Muscle layer of colon (tissue), 2 donors: Measurements from ENCODE around the gene ELOF1.

Experiments used
- H3K27ac ChIP-seq: one replicate; pipeline ENCODE4 v1.7.0; 2013; ENCODE audit warnings: low read depth, mild to moderate bottlenecking, low read length, moderate library complexity
- H3K27me3 ChIP-seq, 2 donors: one replicate each; pipeline ENCODE4 v1.7.0; 2013; ENCODE audit warnings: low read length in 2 of 2, mild to moderate bottlenecking in 2 of 2; ENCODE audit not compliant: insufficient read depth in 2 of 2, control insufficient read depth in 1 of 2
- H3K36me3 ChIP-seq: one replicate; pipeline ENCODE4 v1.7.0; 2013; ENCODE audit warnings: mild to moderate bottlenecking, low read length; ENCODE audit not compliant: insufficient read depth
- H3K4me1 ChIP-seq: one replicate; pipeline ENCODE4 v1.7.0; 2013; ENCODE audit warnings: mild to moderate bottlenecking, low read length; ENCODE audit not compliant: insufficient read depth
- H3K4me3 ChIP-seq, 2 donors: one replicate each; pipeline ENCODE4 v1.7.0; 2013; ENCODE audit warnings: low read length in 2 of 2, low read depth in 1 of 2, mild to moderate bottlenecking in 1 of 2, moderate library complexity in 1 of 2
- H3K9ac ChIP-seq: one replicate; pipeline ENCODE4 v1.7.0; 2013; ENCODE audit warnings: low read length
- H3K9me3 ChIP-seq: one replicate; pipeline ENCODE4 v1.7.0; 2013; ENCODE audit warnings: mild to moderate bottlenecking, low read length
- donor health status: abdominal sarcoma.
- donor health status: Adenocarcinoma of cecum.

The ELOF1 gene

GRCh38 chr19:11547929-11548700, 10.9 kb downstream of the ELOF1 start:
- H3K9me3 ChIP-seq = no peaks in the 10 kb centered on the region
- peak overlapping the region; percentile 32 for H3K27ac ChIP-seq
- no peaks in the 10 kb centered on the region for H3K27me3 ChIP-seq
- peaks cover 62% of the 10 kb centered on the region for H3K36me3 ChIP-seq
- H3K9ac ChIP-seq = no peak overlapping the region
- H3K4me3 ChIP-seq = no peak overlapping the region
- H3K4me1 ChIP-seq = peaks cover 44% of the 10 kb centered on the region

GRCh38 chr19:11541238-11541637, 17.8 kb downstream of the ELOF1 start:
- Histone ChIP-seq H3K27ac (peak overlapping the region; percentile 75), H3K9ac (peak overlapping the region; percentile 81), H3K4me1 (peaks cover 19% of the 10 kb centered on the region), H3K27me3 (no peaks in the 10 kb centered on the region), H3K4me3 (peak overlapping the region; percentile 30 to 66), H3K9me3 (no peaks in the 10 kb centered on the region), H3K36me3 (peaks cover 34% of the 10 kb centered on the region)

- Histone ChIP-seq H3K4me3 (peak overlapping the region; percentile 30 to 66), H3K27me3 (no peaks in the 10 kb centered on the region), H3K4me1 (peaks cover 15% of the 10 kb centered on the region), H3K27ac (peak overlapping the region; percentile 75), H3K9me3 (no peaks in the 10 kb centered on the region), H3K36me3 (peaks cover 28% of the 10 kb centered on the region), H3K9ac (peak overlapping the region; percentile 81)
Observed at GRCh38 chr19:11540645-11541044, 18.4 kb downstream of the ELOF1 start.

GRCh38 chr19:11539495-11540365, 19.3 kb downstream of the ELOF1 start:
- H3K9me3 ChIP-seq = no peaks in the 10 kb centered on the region
- peak overlapping the region; percentile 75 for H3K27ac ChIP-seq
- peaks cover 24% of the 10 kb centered on the region for H3K4me1 ChIP-seq
- H3K36me3 ChIP-seq = peaks cover 19% of the 10 kb centered on the region
- peak overlapping the region; percentile 30 to 98 for H3K4me3 ChIP-seq
- no peaks in the 10 kb centered on the region for H3K27me3 ChIP-seq
- peak overlapping the region; percentile 100 for H3K9ac ChIP-seq

- Histone ChIP-seq H3K4me1 (peaks cover 22% of the 10 kb centered on the region), H3K36me3 (peaks cover 12% of the 10 kb centered on the region), H3K27me3 (no peaks in the 10 kb centered on the region), H3K4me3 (peak within 1 kb of the TSS; percentile 30 to 98), H3K9ac (peak within 1 kb of the TSS; percentile 100), H3K9me3 (no peaks in the 10 kb centered on the region), H3K27ac (peak within 1 kb of the TSS; percentile 75)
Observed at GRCh38 chr19:11538232-11539036, 20.6 kb downstream of the ELOF1 start, which contains the start of gene CNN1. CNN1 (plus strand) TSS chr19:11538851; CDS start chr19:11538928, 77 bp downstream.

- Histone ChIP-seq H3K27me3 (no peaks in the 10 kb centered on the region), H3K9me3 (no peaks in the 10 kb centered on the region), H3K4me1 (peaks cover 22% of the 10 kb centered on the region), H3K9ac (peak overlapping the region; percentile 81), H3K36me3 (peaks cover 1% of the 10 kb centered on the region), H3K4me3 (peak overlapping the region; percentile 34 to 41), H3K27ac (peak overlapping the region; percentile 80)
Observed at GRCh38 chr19:11535792-11536595, 23.0 kb downstream of the ELOF1 start.

GRCh38 chr19:11534948-11535347, 24.1 kb downstream of the ELOF1 start:
- peak overlapping the region; percentile 80 for H3K27ac ChIP-seq
- peak overlapping the region; percentile 81 for H3K9ac ChIP-seq
- no peaks in the 10 kb centered on the region for H3K36me3 ChIP-seq
- H3K9me3 ChIP-seq = no peaks in the 10 kb centered on the region
- H3K4me3 ChIP-seq = no peak overlapping the region
- H3K4me1 ChIP-seq = peaks cover 22% of the 10 kb centered on the region
- no peaks in the 10 kb centered on the region for H3K27me3 ChIP-seq

- Histone ChIP-seq H3K36me3 (no peaks in the 10 kb centered on the region), H3K27me3 (no peaks in the 10 kb centered on the region), H3K9ac (peak overlapping the region; percentile 81), H3K4me1 (peaks cover 22% of the 10 kb centered on the region), H3K9me3 (no peaks in the 10 kb centered on the region), H3K4me3 (no peak overlapping the region), H3K27ac (peak overlapping the region; percentile 80)
Observed at GRCh38 chr19:11534538-11534937, 24.5 kb downstream of the ELOF1 start.

- Histone ChIP-seq H3K4me1 (peaks cover 22% of the 10 kb centered on the region), H3K27ac (no peak overlapping the region), H3K4me3 (no peak overlapping the region), H3K36me3 (no peaks in the 10 kb centered on the region), H3K27me3 (no peaks in the 10 kb centered on the region), H3K9ac (no peak overlapping the region), H3K9me3 (no peaks in the 10 kb centered on the region)
Observed at GRCh38 chr19:11530432-11530831, 28.6 kb downstream of the ELOF1 start.

- Histone ChIP-seq H3K27me3 (no peaks in the 10 kb centered on the region), H3K4me1 (peaks cover 13% of the 10 kb centered on the region), H3K9ac (peak within 1 kb of the TSS; percentile 82)
Observed at GRCh38 chr19:11528551-11529341, 30.3 kb downstream of the ELOF1 start, which contains the start of gene ECSIT. ECSIT (minus strand) TSS chr19:11529134; CDS start chr19:11519170, 9,964 bp downstream.

More at GRCh38 chr19:11528551-11529341, 30.3 kb downstream of the ELOF1 start, which contains the start of gene ECSIT:
- H3K9me3 ChIP-seq = no peaks in the 10 kb centered on the region
- H3K4me3 ChIP-seq = peak within 1 kb of the TSS; percentile 63 to 99
- no peaks in the 10 kb centered on the region for H3K36me3 ChIP-seq
- peak within 1 kb of the TSS; percentile 93 for H3K27ac ChIP-seq
